Measurements from ENCODE around the gene ODAD3.
"Not testable (repeated sequence)": the region's sequence is repeated elsewhere in the genome, so short reads cannot be mapped to it uniquely, and the experiment has no call there.

ODAD3 gene

GRCh38 chr19:11404588-11405222 lies 30.2 kb downstream of the ODAD3 start:
- no peak for DNase-seq

GRCh38 chr19:11401808-11402543 lies 32.9 kb downstream of the ODAD3 start:
- no peak for DNase-seq

DNA sequence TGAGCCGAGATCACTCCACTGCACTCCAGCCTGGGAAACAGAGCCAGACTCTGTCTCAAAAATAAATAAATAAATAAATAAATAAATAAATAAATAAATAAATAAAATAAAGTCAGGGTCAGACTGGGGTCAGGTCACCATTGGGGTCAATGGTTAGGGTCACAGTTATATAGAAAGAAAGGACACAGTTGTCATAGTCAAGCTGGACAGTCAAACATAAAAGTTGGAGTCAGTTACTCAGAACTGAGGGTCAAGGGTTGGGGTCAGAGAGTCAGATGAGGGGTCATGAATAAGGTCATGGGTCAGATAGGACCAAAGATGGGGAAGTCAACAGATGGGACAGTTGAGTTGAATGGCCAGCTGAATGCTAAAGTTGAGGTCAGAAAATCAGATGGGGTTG lies 34.1 kb downstream of the ODAD3 start:
- DNase-seq = no peak

DNA sequence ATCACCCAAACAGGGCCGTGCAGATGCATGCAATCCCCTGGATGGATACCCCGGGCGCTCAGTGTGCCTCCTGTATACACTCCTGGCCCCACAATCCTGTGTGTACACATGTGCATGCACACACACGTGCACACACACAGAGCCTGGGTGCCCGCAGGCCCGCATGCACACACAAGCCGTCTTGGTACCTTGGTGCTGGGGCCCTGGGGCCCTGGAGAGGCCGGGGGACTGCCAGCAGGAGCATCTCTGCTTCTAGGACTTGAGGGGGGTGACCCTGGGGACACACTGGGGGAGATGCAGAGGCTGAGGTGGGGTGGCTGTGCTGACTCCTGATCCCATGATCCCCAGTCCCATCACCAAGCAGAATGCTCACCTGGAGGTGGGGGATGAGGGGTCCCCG lies 35.3 kb downstream of the ODAD3 start:
- DNase-seq = no peak

- DNase-seq = no peak
These were observed 37.8 kb downstream of the ODAD3 start for GRCh38 chr19:11397089-11397610.

GRCh38 chr19:11390933-11391680 lies 43.8 kb downstream of the ODAD3 start:
- DNase-seq = no peak

DNA sequence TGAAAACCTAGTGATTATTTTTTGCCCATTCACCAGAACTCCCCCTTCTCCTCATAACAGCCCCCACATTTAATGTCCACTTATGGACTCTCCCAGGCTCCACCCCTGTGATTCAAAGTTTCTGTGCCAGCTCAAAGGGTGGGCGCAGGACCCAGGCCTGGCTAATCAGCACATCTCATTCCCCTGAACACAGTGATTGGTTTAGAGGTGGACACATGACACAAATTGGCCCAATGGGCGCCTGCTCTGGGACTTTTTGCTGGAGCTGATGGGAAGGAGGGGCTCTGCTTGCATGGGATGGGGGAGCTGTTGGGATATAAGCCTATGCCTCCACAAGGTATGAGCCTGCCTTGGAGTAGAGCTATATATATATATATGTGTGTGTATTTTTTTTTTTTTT lies 44.6 kb downstream of the ODAD3 start:
- DNase-seq = no peak

GRCh38 chr19:11387162-11388034 lies 47.5 kb downstream of the ODAD3 start:
- no peak for DNase-seq

DNA sequence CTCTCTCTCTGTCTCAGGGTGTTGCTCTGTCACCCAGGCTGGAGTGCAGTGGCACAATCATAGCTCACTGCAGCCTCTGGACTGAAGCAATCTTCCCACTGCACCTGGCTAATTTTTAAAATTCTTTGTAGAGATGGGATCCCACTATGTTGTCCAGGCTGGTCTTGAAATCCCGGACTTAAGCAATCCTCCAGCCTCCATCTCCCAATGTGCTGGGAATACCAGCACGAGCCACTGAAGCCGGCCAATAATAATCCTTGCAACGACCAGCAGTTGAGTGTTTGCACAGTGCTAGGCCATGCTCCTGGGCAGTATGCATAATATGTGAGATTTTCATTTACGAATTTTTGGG lies 50.2 kb downstream of the ODAD3 start:
- DNase-seq = no peak

DNA sequence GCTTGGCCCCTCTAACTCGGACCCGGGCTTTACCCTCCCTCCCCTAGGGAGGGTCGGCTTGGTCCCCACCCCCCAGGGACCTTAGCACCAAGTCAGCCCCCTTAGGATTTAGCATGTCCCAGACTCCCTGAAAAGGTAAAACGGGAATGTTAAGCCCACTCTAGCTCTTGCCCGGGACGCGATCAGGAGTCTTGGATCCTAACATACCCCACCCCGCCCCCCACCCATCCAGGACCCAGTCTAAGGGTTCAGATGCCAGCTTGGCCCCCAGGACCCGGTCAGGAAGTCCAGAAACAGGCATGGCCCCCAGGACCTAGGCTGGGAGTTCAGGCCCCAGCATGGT lies 51.2 kb downstream of the ODAD3 start:
- DNase-seq = no peak

GRCh38 chr19:11382898-11383705 lies 51.8 kb downstream of the ODAD3 start:
- DNase-seq = peak; percentile 13

DNA sequence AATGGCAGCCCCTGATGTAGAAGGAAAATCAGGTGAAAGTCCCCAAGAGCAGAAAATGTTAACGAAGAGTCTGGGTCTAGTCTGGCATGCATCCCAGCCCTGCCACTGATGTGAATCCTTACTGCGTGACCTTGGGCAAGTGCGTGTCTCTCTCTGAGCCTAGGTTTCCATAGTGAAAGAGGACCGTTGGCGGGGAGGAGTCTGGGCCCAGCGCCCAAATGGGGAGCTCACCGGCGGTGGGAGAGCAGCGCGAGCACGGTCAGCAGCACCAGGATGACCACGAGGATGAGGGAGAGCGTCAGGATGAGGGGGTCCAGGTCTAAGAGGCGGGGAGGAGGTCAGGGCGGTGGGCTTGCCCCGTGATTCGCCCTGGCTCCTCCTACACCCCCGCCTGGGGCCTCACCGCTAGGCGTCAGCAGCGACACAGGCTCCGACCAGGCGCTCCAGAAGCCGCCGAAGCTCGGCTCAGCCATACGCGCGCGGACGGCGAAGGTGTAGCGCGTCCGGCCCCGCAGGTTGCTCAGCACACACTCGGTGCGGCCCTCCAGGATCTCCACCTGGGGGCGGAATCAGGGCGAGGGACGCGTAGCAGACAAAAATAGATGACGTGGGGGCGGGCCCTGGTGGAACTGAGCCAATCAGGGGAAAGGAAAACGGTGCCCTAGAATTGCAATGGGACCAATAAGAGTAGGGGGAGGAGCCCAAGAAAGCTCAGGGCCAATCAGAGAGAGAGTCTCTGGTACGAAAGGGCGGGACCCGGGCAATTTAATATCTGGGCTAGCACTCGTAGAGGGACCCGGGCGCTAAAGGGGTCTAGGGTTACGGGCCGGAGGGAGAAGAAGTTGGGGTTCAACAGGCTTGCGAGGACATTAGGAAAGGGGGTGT lies 54.0 kb downstream of the ODAD3 start:
- peak; percentile 95 for DNase-seq

DNA sequence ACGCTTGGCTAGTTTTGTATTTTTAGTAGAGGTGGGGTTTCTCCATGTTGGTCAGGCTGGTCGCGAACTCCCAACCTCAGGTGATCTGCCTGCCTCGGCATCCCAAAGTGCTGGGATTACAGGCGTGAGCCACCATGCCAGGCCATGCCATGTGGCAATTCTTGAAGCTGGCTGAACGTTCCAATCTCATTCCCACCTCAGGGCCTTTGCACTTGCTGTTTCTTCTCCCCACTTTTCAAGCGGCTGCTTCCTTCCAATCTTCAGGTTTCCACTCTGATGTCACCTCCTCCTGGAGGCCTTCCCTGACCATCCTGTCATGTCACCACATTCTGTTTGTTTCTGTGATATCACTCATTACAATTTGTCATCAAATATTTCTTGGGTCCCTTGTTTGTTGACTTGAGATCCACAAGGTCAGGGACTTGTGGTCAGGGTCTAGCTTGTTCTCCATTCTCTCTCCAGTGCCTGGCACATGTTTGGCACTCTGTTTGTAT lies 55.0 kb downstream of the ODAD3 start:
- no peak for DNase-seq

- not testable (repeated sequence) for DNase-seq
These were observed 55.6 kb downstream of the ODAD3 start for GRCh38 chr19:11379269-11379845.

GRCh38 chr19:11378319-11379189 lies 56.4 kb downstream of the ODAD3 start:
- DNase-seq = peak; percentile 82

DNA sequence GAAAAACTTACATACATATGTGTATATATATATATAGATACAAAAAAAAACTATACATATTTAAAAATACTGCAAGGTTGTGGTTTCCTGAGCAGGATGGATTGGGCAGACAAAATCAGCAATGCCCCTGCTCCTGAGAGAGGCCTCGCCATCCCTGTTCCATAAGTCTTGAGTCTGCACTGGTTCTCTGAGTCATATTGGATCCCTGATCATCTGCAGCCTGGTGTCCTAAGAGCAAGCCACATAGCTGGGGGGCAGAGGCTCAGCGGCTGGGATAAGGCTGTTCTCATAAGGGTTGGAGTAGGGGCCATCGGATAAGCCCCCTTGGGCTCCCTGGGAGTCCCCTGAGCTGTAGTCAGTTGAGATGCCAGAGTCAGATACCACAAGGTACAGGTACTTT lies 57.2 kb downstream of the ODAD3 start:
- no peak for DNase-seq

- DNase-seq = peak; percentile 91
These were observed 57.7 kb downstream of the ODAD3 start for GRCh38 chr19:11377237-11377636.

DNA sequence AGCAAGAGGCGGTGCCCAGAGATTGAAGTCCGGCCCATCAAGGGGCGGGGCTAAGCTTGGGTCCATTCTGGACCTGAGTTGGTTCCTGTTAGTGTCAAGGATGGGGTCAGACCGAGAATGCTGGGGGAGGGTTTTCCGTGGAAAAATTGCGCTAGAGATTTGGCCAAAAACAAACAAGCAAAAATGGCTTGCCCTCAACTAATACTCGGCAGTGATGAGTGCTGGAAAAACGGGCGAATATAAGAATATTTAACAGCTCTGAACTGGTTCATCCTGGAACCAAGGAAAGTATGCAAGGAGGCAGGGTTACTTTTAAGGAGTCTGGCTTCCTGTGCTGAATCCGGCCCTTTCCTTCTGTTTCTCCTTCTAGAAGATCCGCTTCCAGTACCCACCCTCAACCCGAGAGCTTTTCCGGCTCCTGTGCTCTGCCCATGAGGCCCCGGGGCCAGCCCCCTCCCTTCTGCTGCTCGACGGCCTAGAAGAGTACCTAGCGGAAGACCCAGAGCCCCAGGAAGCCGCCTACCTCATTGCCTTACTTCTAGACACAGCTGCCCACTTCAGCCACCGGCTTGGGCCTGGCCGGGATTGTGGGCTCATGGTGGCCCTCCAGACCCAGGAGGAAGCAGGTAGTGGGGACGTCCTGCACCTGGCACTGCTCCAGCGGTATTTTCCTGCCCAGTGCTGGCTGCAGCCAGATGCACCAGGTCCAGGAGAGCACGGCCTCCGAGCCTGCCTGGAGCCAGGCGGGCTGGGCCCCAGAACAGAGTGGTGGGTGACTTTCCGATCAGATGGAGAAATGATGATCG lies 59.6 kb downstream of the ODAD3 start:
- DNase-seq = no peak

Data from fibroblast of skin of scalp (primary cell).